Measurements from ENCODE around the gene LAMA3.

DNA sequence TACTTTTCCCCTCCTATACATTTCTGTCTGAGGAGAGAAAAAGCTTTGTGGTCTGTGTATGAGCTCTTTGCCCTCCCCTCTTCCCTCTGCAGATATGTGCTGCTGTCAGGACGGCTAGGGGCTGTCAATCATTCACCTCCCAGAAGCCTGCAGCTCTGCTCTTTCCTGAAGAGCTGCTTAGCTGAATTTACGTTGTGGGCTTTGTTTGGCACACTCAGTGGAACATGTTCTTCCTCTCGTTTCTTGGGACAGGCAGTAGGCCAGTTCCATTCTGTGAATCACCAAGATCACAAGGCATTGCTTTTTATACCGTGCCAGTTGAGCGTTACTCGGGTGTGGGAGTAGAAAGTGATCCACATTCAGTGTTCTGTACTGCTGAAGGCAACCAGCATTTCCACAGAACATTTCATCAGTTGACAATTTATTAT is 136.7 kb downstream of the LAMA3 start:
- TF ChIP-seq CTCF (IDR thresholded peaks at IDR 0.05) (no peak), POLR2AphosphoS5 (IDR thresholded peaks at IDR 0.05; ENCODE audit: low read depth, low read length) (no peak), REST (IDR thresholded peaks at IDR 0.05; ENCODE audit: insufficient read depth in 1 of 2, low read depth in 2 of 2, low read length in 1 of 2) (no peak)

Measured in Panc1 (cell line).